Activated T-helper 17 cell treated with anti-CD3 and anti-CD28 coated beads, Interleukin-2, amount 50 U/mL, for 72 hours (primary cell): ENCODE measurements around the gene ESRRG. TPM values are rescaled to one million over a fixed set of nuclear protein-coding genes. Genes with fewer than 3 reads are reported as not detected.

Experiments
- ATAC-seq: fragments of 150-1000 bp; cut with Tn5 transposase; replicated peaks from 2 replicates; pipeline ENCODE4 v1.10.0; 2021; ENCODE audit warnings: mild to moderate bottlenecking, moderate library complexity
- H3K27ac Mint-ChIP-seq: one replicate; pipeline ENCODE4 v1.8.0; 2022; ENCODE audit warnings: mixed read lengths
- H3K27me3 Mint-ChIP-seq: one replicate; pipeline ENCODE4 v1.8.0; 2022; ENCODE audit warnings: mixed read lengths
- H3K36me3 Mint-ChIP-seq: one replicate; pipeline ENCODE4 v1.8.0; 2022; ENCODE audit warnings: low read depth, mild to moderate bottlenecking, mixed read lengths
- H3K4me1 Mint-ChIP-seq: one replicate; pipeline ENCODE4 v1.8.0; 2022; ENCODE audit warnings: mixed read lengths
- H3K4me3 Mint-ChIP-seq: one replicate; pipeline ENCODE4 v1.8.0; 2022; ENCODE audit warnings: mild to moderate bottlenecking, mixed read lengths
- H3K9me3 Mint-ChIP-seq: one replicate; pipeline ENCODE4 v1.8.0; 2022; ENCODE audit warnings: mixed read lengths
- total RNA-seq, 2 donors: library from RNA; stranded (reverse); gene quantifications; one replicate each; pipeline ENCODE4 v1.2.3, GENCODE V29; 2022

Gene ESRRG
- total RNA-seq, 2 donors from 2014 or later: not detected

DNA sequence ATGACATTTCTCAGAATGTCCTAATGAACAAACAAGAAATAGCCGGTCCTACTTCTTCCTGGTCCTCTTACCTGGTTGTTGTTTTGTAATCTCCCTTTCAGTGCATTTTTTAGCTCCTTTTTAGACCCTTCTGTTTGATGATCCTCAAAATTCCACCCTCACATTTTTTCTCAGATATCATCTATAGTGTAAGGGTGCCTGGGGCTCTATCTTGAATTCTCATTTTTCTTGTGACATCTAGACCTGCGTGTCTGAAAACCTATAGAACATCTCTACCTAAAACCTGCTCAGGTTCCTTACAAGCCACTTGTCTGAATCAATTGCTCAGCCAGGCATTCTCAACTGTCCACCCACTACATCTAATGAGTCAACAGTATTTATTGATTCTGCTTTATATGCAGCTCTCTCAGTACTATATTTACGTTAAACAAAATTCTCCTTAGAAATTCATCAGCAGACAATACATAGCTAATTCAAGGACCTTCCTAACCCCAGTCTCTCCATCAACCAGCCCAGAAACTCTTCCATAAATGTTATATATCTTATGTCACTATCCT lies 263.5 kb downstream of the ESRRG start:
- Mint-ChIP-seq H3K4me1 (no peaks in the 10 kb centered on the region), H3K9me3 (peaks cover 15% of the 10 kb centered on the region), H3K27ac (no peak overlapping the region), H3K36me3 (no peaks in the 10 kb centered on the region), H3K27me3 (no peaks in the 10 kb centered on the region), H3K4me3 (no peak overlapping the region)
- ATAC-seq: no peak

DNA sequence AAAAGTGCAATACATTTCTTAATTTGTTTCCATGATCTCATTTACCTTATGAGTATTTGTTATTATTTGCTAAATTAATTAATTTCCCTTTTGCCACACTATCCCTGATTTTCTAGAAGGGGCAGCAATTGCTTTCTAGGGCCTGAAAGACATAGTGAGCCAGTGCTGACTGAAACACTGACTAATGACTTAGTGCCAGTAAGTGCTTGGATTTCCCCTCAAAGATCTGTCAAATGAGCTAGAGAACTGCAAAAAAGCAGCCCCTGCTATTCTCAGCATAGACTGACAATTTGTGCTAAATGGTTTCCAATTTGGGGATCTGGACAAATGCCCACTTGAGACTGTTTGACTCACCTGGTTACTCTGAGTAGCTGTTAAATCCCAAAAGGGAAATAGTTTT lies 264.4 kb downstream of the ESRRG start:
- Mint-ChIP-seq H3K27me3 (no peaks in the 10 kb centered on the region), H3K4me1 (no peaks in the 10 kb centered on the region), H3K36me3 (no peaks in the 10 kb centered on the region), H3K9me3 (peaks cover 24% of the 10 kb centered on the region), H3K4me3 (no peak overlapping the region), H3K27ac (no peak overlapping the region)
- ATAC-seq: no peak

- Mint-ChIP-seq H3K27me3 (no peaks in the 10 kb centered on the region), H3K4me3 (no peak overlapping the region), H3K9me3 (peaks cover 28% of the 10 kb centered on the region), H3K27ac (no peak overlapping the region), H3K36me3 (no peaks in the 10 kb centered on the region), H3K4me1 (no peaks in the 10 kb centered on the region)
- no peak for ATAC-seq
These were observed 265.9 kb downstream of the ESRRG start for GRCh38 chr1:216457356-216457755.

- Mint-ChIP-seq H3K4me3 (no peak overlapping the region), H3K9me3 (peaks cover 31% of the 10 kb centered on the region), H3K36me3 (no peaks in the 10 kb centered on the region), H3K27ac (no peak overlapping the region), H3K4me1 (no peaks in the 10 kb centered on the region), H3K27me3 (no peaks in the 10 kb centered on the region)
- no peak for ATAC-seq
These were observed 266.5 kb downstream of the ESRRG start for GRCh38 chr1:216456682-216457081.

- H3K4me1 Mint-ChIP-seq: no peaks in the 10 kb centered on the region
- H3K27ac Mint-ChIP-seq: no peak overlapping the region
- H3K9me3 Mint-ChIP-seq: peaks cover 25% of the 10 kb centered on the region
- H3K4me3 Mint-ChIP-seq: no peak overlapping the region
- H3K36me3 Mint-ChIP-seq: no peaks in the 10 kb centered on the region
- no peak for ATAC-seq
- H3K27me3 Mint-ChIP-seq: no peaks in the 10 kb centered on the region
These were observed 269.5 kb downstream of the ESRRG start for GRCh38 chr1:216453777-216454176.
